ENCODE measurements around the gene AOPEP. TPM values are rescaled to one million over a fixed set of nuclear protein-coding genes. Genes with fewer than 3 reads are reported as not detected.

AOPEP gene
- total RNA-seq, 2 experiments from 2014 or later, result 6.9 to 7.0 TPM

GRCh38 chr9:94760010-94760409 is 33.5 kb downstream of the AOPEP start:
- intact Hi-C loops (cut with DNase I, micrococcal nuclease), result no loop called here
- Histone ChIP-seq H3K36me3 (ENCODE audit: insufficient read depth, low read length) (peaks cover 11% of the 10 kb centered on the region), H3K4me1 (ENCODE audit: insufficient read depth, low read length) (no peaks in the 10 kb centered on the region), H3K27ac (ENCODE audit: low read depth in 1 of 2, low read length in 2 of 2) (no peak overlapping the region), H3K9me3 (ENCODE audit: control insufficient read depth in 1 of 2, insufficient read depth in 1 of 2, low read length in 2 of 2) (peaks cover 0 to 5% of the 10 kb centered on the region in 2 experiments), H3K4me3 (ENCODE audit: low read length) (no peak overlapping the region), H3K27me3 (ENCODE audit: control insufficient read depth in 1 of 2, insufficient read depth in 2 of 2, low read length in 2 of 2) (no peaks in the 10 kb centered on the region)
- POLR2A ChIA-PET, result no interaction called here
- ATAC-seq (ENCODE audit: poor library complexity) (no peak), DNase-seq (no peak)
- peaks cover 33% of the 10 kb centered on the region for H3K36me3 Mint-ChIP-seq (ENCODE audit: low read depth)
- CTCF ChIA-PET, result interaction anchor here (0.6 kb wide), 1 partner anchor 302 kb away, joined by 3 read pairs; no protein-coding TSS in a partner anchor
- H3K4me3 Mint-ChIP-seq, result no peak overlapping the region
- H3K27me3 Mint-ChIP-seq, result no peaks in the 10 kb centered on the region
- TF ChIP-seq CTCF (IDR thresholded peaks at IDR 0.05), result no peak
- H3K27ac Mint-ChIP-seq, result no peak overlapping the region
- H3K9me3 Mint-ChIP-seq, result no peaks in the 10 kb centered on the region
- H3K4me1 Mint-ChIP-seq (ENCODE audit: low read depth), result peaks cover 10% of the 10 kb centered on the region

- POLR2A ChIA-PET, result no interaction called here
- TF ChIP-seq CTCF (IDR thresholded peaks at IDR 0.05), result no peak
- Histone ChIP-seq H3K9me3 (ENCODE audit: control insufficient read depth in 1 of 2, insufficient read depth in 1 of 2, low read length in 2 of 2) (peaks cover 0 to 5% of the 10 kb centered on the region in 2 experiments), H3K27me3 (ENCODE audit: control insufficient read depth in 1 of 2, insufficient read depth in 2 of 2, low read length in 2 of 2) (no peaks in the 10 kb centered on the region), H3K27ac (ENCODE audit: low read depth in 1 of 2, low read length in 2 of 2) (no peak overlapping the region), H3K4me3 (ENCODE audit: low read length) (no peak overlapping the region), H3K4me1 (ENCODE audit: insufficient read depth, low read length) (no peaks in the 10 kb centered on the region), H3K36me3 (ENCODE audit: insufficient read depth, low read length) (peaks cover 11% of the 10 kb centered on the region)
- Mint-ChIP-seq H3K4me3 (no peak overlapping the region), H3K4me1 (ENCODE audit: low read depth) (peaks cover 10% of the 10 kb centered on the region), H3K9me3 (no peaks in the 10 kb centered on the region), H3K27ac (no peak overlapping the region), H3K36me3 (ENCODE audit: low read depth) (peaks cover 33% of the 10 kb centered on the region), H3K27me3 (no peaks in the 10 kb centered on the region)
- ATAC-seq (ENCODE audit: poor library complexity) (no peak), DNase-seq (no peak)
- CTCF ChIA-PET, result interaction anchor here (0.6 kb wide), 1 partner anchor 302 kb away, joined by 3 read pairs; no protein-coding TSS in a partner anchor
- intact Hi-C loops (cut with DNase I, micrococcal nuclease), result no loop called here
Measured at GRCh38 chr9:94760660-94761059, 34.2 kb downstream of the AOPEP start.

GRCh38 chr9:94761481-94761880 is 35.0 kb downstream of the AOPEP start:
- Mint-ChIP-seq H3K9me3 (no peaks in the 10 kb centered on the region), H3K4me1 (ENCODE audit: low read depth) (peaks cover 10% of the 10 kb centered on the region), H3K27ac (no peak overlapping the region), H3K36me3 (ENCODE audit: low read depth) (peaks cover 33% of the 10 kb centered on the region), H3K4me3 (no peak overlapping the region), H3K27me3 (no peaks in the 10 kb centered on the region)
- Histone ChIP-seq H3K36me3 (ENCODE audit: insufficient read depth, low read length) (peaks cover 11% of the 10 kb centered on the region), H3K4me3 (ENCODE audit: low read length) (no peak overlapping the region), H3K27ac (ENCODE audit: low read depth in 1 of 2, low read length in 2 of 2) (no peak overlapping the region), H3K4me1 (ENCODE audit: insufficient read depth, low read length) (no peaks in the 10 kb centered on the region), H3K9me3 (ENCODE audit: control insufficient read depth in 1 of 2, insufficient read depth in 1 of 2, low read length in 2 of 2) (peaks cover 0 to 4% of the 10 kb centered on the region in 2 experiments), H3K27me3 (ENCODE audit: control insufficient read depth in 1 of 2, insufficient read depth in 2 of 2, low read length in 2 of 2) (no peaks in the 10 kb centered on the region)
- CTCF ChIA-PET, result no interaction called here
- ATAC-seq (ENCODE audit: poor library complexity), result no peak
- intact Hi-C loops (cut with DNase I, micrococcal nuclease), result no loop called here
- POLR2A ChIA-PET, result no interaction called here
- no peak for TF ChIP-seq CTCF (IDR thresholded peaks at IDR 0.05)
- DNase-seq, result no peak

Data from CD4-positive, alpha-beta T cell (primary cell).